Upper lobe of right lung (tissue), 1 donor: ENCODE data around the gene ZNF609. TPM values are rescaled to one million over a fixed set of nuclear protein-coding genes. Genes with fewer than 3 reads are reported as not detected.

Experiments
- ATAC-seq: fragments of 200-7000 bp; cut with Tn5 transposase; one replicate; pipeline ENCODE4 v1.9.1; 2020; ENCODE audit warnings: mild to moderate bottlenecking, moderate library complexity
- DNase-seq: peaks from one replicate; pipeline ENCODE4 v3.0.0-alpha.2; 2020
- H3K27ac ChIP-seq: fragments of 200-600 bp; one replicate; pipeline ENCODE4 v1.8.0; 2022
- H3K27me3 ChIP-seq: fragments of 200-600 bp; one replicate; pipeline ENCODE4 v1.8.0; 2022; ENCODE audit warnings: mild to moderate bottlenecking
- H3K36me3 ChIP-seq: fragments of 200-600 bp; one replicate; pipeline ENCODE4 v1.8.0; 2022
- H3K4me1 ChIP-seq: fragments of 200-600 bp; one replicate; pipeline ENCODE4 v1.8.0; 2022
- H3K4me3 ChIP-seq: fragments of 200-600 bp; one replicate; pipeline ENCODE4 v1.8.0; 2022; ENCODE audit warnings: mild to moderate bottlenecking
- H3K9me3 ChIP-seq: fragments of 200-600 bp; one replicate; pipeline ENCODE4 v1.8.0; 2022
- intact Hi-C: fragments of 100-400 bp; cut with DNase I; formaldehyde crosslinking; loops from one replicate; pipeline ENCODE4 v1.11.0; 2022
- long read RNA-seq: library from polyadenylated mRNA; unstranded; transcript quantifications from one replicate; pipeline ENCODE4 v2.0.0, GENCODE V29; 2021
- total RNA-seq: library from RNA; stranded (reverse); fragmentation: NEBNext Ultra II Directional; extraction: Animal tissue kit (Norgen Biotek cat#: 25700); gene quantifications from one replicate; pipeline ENCODE4 v1.2.1, GENCODE V29; 2021
- TF ChIP-seq, protein P1 (sequence below): fragments of 200-600 bp; IDR thresholded peaks from one replicate; pipeline ENCODE4 v1.8.0; 2022; ENCODE audit warnings: antibody characterized with exemption
- donor health status: DM: no; HTN: yes; CAD: no; lungs with severe emphysema.

The ZNF609 gene, protein sequence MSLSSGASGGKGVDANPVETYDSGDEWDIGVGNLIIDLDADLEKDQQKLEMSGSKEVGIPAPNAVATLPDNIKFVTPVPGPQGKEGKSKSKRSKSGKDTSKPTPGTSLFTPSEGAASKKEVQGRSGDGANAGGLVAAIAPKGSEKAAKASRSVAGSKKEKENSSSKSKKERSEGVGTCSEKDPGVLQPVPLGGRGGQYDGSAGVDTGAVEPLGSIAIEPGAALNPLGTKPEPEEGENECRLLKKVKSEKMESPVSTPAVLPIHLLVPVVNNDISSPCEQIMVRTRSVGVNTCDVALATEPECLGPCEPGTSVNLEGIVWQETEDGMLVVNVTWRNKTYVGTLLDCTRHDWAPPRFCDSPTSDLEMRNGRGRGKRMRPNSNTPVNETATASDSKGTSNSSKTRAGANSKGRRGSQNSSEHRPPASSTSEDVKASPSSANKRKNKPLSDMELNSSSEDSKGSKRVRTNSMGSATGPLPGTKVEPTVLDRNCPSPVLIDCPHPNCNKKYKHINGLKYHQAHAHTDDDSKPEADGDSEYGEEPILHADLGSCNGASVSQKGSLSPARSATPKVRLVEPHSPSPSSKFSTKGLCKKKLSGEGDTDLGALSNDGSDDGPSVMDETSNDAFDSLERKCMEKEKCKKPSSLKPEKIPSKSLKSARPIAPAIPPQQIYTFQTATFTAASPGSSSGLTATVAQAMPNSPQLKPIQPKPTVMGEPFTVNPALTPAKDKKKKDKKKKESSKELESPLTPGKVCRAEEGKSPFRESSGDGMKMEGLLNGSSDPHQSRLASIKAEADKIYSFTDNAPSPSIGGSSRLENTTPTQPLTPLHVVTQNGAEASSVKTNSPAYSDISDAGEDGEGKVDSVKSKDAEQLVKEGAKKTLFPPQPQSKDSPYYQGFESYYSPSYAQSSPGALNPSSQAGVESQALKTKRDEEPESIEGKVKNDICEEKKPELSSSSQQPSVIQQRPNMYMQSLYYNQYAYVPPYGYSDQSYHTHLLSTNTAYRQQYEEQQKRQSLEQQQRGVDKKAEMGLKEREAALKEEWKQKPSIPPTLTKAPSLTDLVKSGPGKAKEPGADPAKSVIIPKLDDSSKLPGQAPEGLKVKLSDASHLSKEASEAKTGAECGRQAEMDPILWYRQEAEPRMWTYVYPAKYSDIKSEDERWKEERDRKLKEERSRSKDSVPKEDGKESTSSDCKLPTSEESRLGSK (N-terminal part only)
- 45.4 TPM for total RNA-seq
- long read RNA-seq, partial matches to known transcripts: 3 of 15 reads
- long read RNA-seq, other reads (novel, unspliced or antisense): 12 of 15 reads

DNA sequence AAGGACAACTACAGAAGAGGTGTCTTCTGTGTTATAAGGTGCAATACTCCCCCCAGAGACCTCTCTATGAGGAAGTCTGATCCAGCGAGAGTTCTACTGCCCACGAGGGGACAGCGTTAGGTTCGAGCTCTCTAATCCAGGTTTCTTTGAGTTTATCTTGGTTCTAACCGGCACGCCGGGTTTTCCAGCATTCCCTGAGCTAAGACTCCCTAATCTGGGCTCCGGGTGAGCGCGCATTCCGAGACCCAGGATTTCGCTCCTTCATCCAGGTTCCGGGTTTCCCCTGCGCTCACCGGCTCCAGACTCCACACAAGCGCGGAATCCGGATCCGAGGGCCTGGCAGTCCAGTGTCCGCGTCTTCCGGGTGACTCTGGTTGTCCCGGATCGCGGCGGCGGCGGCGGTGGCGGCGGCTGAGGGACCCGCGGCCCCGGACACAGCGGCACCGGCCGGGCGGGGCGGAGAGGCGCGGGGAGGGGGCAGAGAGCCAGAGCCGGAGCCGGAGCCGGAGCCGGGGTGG is at the start of gene ZNF609:
Gene ZNF609, plus strand, starts transcription at position 373 of the 518 bp plus-strand sequence. CDS start 38,842 bp downstream, outside the sequence.
- no peaks in the 10 kb centered on the region for H3K27me3 ChIP-seq
- H3K4me1 ChIP-seq: peaks cover 49% of the 10 kb centered on the region
- peak within 1 kb of the TSS; percentile 51 for H3K4me3 ChIP-seq
- ATAC-seq (peak; percentile 96), DNase-seq (peak; percentile 96)
- TF ChIP-seq, protein P1, sequence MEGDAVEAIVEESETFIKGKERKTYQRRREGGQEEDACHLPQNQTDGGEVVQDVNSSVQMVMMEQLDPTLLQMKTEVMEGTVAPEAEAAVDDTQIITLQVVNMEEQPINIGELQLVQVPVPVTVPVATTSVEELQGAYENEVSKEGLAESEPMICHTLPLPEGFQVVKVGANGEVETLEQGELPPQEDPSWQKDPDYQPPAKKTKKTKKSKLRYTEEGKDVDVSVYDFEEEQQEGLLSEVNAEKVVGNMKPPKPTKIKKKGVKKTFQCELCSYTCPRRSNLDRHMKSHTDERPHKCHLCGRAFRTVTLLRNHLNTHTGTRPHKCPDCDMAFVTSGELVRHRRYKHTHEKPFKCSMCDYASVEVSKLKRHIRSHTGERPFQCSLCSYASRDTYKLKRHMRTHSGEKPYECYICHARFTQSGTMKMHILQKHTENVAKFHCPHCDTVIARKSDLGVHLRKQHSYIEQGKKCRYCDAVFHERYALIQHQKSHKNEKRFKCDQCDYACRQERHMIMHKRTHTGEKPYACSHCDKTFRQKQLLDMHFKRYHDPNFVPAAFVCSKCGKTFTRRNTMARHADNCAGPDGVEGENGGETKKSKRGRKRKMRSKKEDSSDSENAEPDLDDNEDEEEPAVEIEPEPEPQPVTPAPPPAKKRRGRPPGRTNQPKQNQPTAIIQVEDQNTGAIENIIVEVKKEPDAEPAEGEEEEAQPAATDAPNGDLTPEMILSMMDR: no peak
- no peaks in the 10 kb centered on the region for H3K36me3 ChIP-seq
- intact Hi-C loops: no loop called here
- peak within 1 kb of the TSS; percentile 78 for H3K27ac ChIP-seq
- no peaks in the 10 kb centered on the region for H3K9me3 ChIP-seq

DNA sequence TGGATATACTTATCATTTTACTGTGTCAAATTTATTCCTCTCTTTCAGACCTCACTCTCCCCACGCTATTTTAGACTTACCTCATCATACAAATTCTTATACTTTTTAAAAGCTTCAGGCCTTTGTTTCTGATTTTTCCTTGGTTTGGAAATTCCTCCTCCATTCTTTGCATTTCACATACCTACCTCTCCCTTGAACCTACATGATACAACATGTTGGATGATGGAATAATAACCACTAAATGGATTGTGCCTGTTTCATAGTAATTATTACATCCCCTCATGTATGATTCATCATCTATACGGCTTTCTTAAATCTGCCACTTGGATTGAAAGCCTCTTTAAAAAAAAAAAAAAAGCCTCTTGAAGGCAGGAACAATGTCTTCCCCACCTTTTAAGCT is 48.2 kb upstream of the ZNF609 start:
- Histone ChIP-seq H3K4me1 (no peaks in the 10 kb centered on the region), H3K36me3 (peaks cover 86% of the 10 kb centered on the region), H3K9me3 (no peaks in the 10 kb centered on the region), H3K4me3 (no peak overlapping the region), H3K27me3 (no peaks in the 10 kb centered on the region), H3K27ac (no peak overlapping the region)
- TF ChIP-seq, protein P1: no peak
- intact Hi-C loops: no loop called here
- DNase-seq (no peak), ATAC-seq (no peak)

DNA sequence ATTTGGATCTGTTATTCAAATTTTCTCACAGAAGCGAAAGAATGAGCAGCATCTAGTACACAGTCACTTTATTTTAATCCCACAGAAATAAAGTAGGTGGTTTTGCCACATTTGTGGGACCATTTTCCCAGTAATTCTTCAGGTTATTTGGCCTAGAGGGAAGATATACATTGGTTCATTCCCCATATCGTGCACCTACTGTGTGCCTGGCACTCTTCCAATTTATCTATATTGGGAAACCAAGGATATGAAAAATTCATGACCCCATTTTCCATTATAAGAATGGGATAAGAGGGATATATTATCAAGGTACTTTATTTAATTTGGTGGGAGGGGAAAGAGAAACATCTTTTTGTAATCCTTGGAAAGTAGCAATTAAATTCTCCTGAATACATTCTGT is 37.7 kb upstream of the ZNF609 start:
- ATAC-seq: no peak
- no peak overlapping the region for H3K4me3 ChIP-seq
- TF ChIP-seq, protein P1: no peak
- no peaks in the 10 kb centered on the region for H3K27me3 ChIP-seq
- intact Hi-C loops: no loop called here
- no peaks in the 10 kb centered on the region for H3K9me3 ChIP-seq
- peaks cover 95% of the 10 kb centered on the region for H3K36me3 ChIP-seq
- no peaks in the 10 kb centered on the region for H3K4me1 ChIP-seq
- H3K27ac ChIP-seq: no peak overlapping the region
- DNase-seq: no peak

DNA sequence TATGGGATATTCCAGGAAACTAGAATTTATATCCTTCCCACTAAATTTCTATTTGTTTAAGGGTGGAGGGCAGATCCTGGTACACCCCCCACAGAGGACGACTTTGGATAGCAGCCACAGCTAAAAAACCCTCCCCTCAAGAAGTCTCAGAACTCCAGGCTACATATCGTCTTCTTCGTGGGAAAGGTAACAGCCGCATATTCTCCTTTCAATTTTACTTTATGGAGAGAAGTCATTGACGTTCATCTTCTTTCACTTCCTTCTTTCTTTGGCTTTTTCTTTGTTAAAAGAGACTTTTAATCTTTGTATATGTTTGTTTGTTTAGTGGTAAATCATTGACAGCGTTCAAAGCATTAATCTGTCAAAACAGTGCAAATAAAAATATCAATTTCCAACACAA is 36.4 kb upstream of the ZNF609 start:
- no peaks in the 10 kb centered on the region for H3K4me1 ChIP-seq
- H3K9me3 ChIP-seq: no peaks in the 10 kb centered on the region
- intact Hi-C loops: no loop called here
- DNase-seq (no peak), ATAC-seq (no peak)
- TF ChIP-seq, protein P1: no peak
- H3K27ac ChIP-seq: no peak overlapping the region
- H3K4me3 ChIP-seq: no peak overlapping the region
- no peaks in the 10 kb centered on the region for H3K27me3 ChIP-seq
- H3K36me3 ChIP-seq: peaks cover 91% of the 10 kb centered on the region

DNA sequence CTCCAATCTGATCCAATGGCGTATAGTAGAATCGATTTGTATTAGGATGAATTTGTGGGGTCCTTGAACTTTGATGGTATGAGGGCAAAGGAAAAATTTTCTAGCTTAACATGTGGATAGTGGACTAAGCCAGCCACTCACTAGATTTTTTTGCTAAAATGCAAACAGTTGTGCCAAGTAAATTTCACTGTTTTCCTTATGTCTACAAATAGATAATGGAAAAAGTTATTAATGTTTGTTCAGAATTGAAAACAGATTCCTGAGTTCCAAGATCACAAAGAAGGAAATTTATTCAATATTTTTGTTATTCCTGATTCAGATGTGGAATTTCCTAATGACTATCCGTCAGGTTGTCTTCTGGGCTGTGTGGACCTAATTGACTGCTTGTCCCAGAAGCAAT is 35.2 kb upstream of the ZNF609 start:
- Histone ChIP-seq H3K4me3 (no peak overlapping the region), H3K4me1 (no peaks in the 10 kb centered on the region), H3K9me3 (no peaks in the 10 kb centered on the region), H3K27ac (no peak overlapping the region), H3K36me3 (peaks cover 79% of the 10 kb centered on the region), H3K27me3 (no peaks in the 10 kb centered on the region)
- intact Hi-C loops: no loop called here
- ATAC-seq (no peak), DNase-seq (no peak)
- TF ChIP-seq, protein P1: no peak
